HCT116 (cell line): ENCODE results near the gene HEXA. TPM values are rescaled to one million over a fixed set of nuclear protein-coding genes. Genes with fewer than 3 reads are reported as not detected.
A peak's percentile ranks its signal among the peaks of the same experiment; 100 is the strongest.

Source experiments
- ATAC-seq: fragments of 200-7000 bp; cut with Tn5 transposase; 2 replicates; pipeline ENCODE4 v1.9.1; 2020; ENCODE audit warnings: mild to moderate bottlenecking, moderate library complexity
- BruUV-seq: library from RNA; stranded (reverse); fragments of 400-500 nt; replicated peaks from 2 replicates; lab custom pipeline; 2021; lab: Mats Ljungman, UMichigan
- CTCF ChIA-PET: fragments of 300-600 bp; sonication (Branson Sonifier 250); formaldehyde crosslinking; loops from one replicate; lab custom pipeline; 2021; ENCODE audit warnings: antibody characterized with exemption; lab: Charles Lee
- POLR2A ChIA-PET: fragments of 300-600, 350-600 bp; sonication (Branson Sonifier 250); formaldehyde crosslinking; loops from one replicate; lab custom pipeline; 2021; ENCODE audit warnings: antibody characterized with exemption; lab: Charles Lee
- RAD21 ChIA-PET, 2 experiments: fragments of 300-600 bp; sonication (Branson Sonifier 250); formaldehyde crosslinking; loops; one replicate each; lab custom pipeline; 2023; ENCODE audit warnings: low total read pairs in 2 of 2; ENCODE audit not compliant: uncharacterized antibody in 2 of 2, unreplicated experiment in 2 of 2, low non-redundant PET in 1 of 2; lab: Charles Lee
- DNase-seq: peaks from one replicate; pipeline ENCODE4 v3.0.0-alpha.2; 2010; ENCODE audit warnings: low read depth, low spot score
- H2AFZ ChIP-seq: fragments of 200-600 bp; shearing (Covaris generic), sonication (generic); 2 replicates; pipeline ENCODE4 v1.6.1; 2017; ENCODE audit warnings: low read depth, mixed run types, mixed read lengths, antibody characterized with exemption, low read length; ENCODE audit not compliant: poor library complexity, severe bottlenecking
- H3K27ac ChIP-seq: 2 replicates; pipeline ENCODE4 v1.5.1; 2012; ENCODE audit warnings: low read depth, low read length
- H3K27me3 ChIP-seq: fragments of 200-600 bp; sonication (generic); 2 replicates; pipeline ENCODE4 v1.6.1; 2016; ENCODE audit warnings: mixed run types, low read length, mixed read lengths; ENCODE audit not compliant: insufficient read depth
- H3K36me3 ChIP-seq, 2 experiments: fragments of 200-500 bp in 1 of 2; fragments of 200-600 bp in 1 of 2; sonication (Bioruptor generic) in 1 of 2; sonication (generic) in 1 of 2; 2 replicates each; pipeline versions ENCODE4 v1.5.1 to v1.6.1; 2014 to 2016; ENCODE audit warnings: low read length in 2 of 2, inconsistent platforms in 1 of 2, mixed read lengths in 1 of 2, mixed run types in 1 of 2; ENCODE audit not compliant: insufficient read depth in 2 of 2, control insufficient read depth in 1 of 2
- H3K4me1 ChIP-seq, 2 experiments: fragments of 200-600 bp in 1 of 2; sonication (generic) in 1 of 2; 2 replicates each; pipeline versions ENCODE4 v1.5.1 to v1.6.1; 2012 to 2017; ENCODE audit warnings: low read length in 2 of 2, inconsistent platforms in 1 of 2, mild to moderate bottlenecking in 1 of 2, mixed read lengths in 1 of 2, mixed run types in 1 of 2, moderate library complexity in 1 of 2; ENCODE audit not compliant: insufficient read depth in 2 of 2, control insufficient read depth in 1 of 2
- H3K4me2 ChIP-seq: fragments of 200-600 bp; sonication (generic); 2 replicates; pipeline ENCODE4 v1.6.1; 2017; ENCODE audit warnings: mixed run types, low read length, mixed read lengths
- H3K4me3 ChIP-seq, 2 experiments: fragments of 200-600 bp in 1 of 2; sonication (generic) in 1 of 2; replicated peaks in 1 of 2; 2 replicates each; pipeline ENCODE4 v1.5.1; 2011 to 2016; ENCODE audit warnings: low read length in 2 of 2, control low read depth in 1 of 2, low read depth in 1 of 2, mild to moderate bottlenecking in 1 of 2, mixed read lengths in 1 of 2, mixed run types in 1 of 2
- H3K79me2 ChIP-seq: fragments of 200-600 bp; sonication (generic); 2 replicates; pipeline ENCODE4 v1.6.1; 2017; ENCODE audit warnings: mild to moderate bottlenecking, mixed run types, low read length, moderate library complexity, mixed read lengths; ENCODE audit not compliant: insufficient read depth
- H3K9ac ChIP-seq: fragments of 200-600 bp; sonication (generic); 2 replicates; pipeline ENCODE4 v1.6.1; 2016; ENCODE audit warnings: low read length, mixed read lengths
- H3K9me2 ChIP-seq: fragments of 200-600 bp; sonication (generic), shearing (Covaris generic); 2 replicates; pipeline ENCODE4 v1.6.1; 2017; ENCODE audit warnings: mixed run types, mild to moderate bottlenecking, moderate library complexity; ENCODE audit not compliant: insufficient read depth
- H3K9me3 ChIP-seq, 2 experiments: fragments of 200-500 bp in 1 of 2; fragments of 200-600 bp in 1 of 2; sonication (Bioruptor generic) in 1 of 2; sonication (generic) in 1 of 2; 2 replicates each; pipeline ENCODE4 v1.6.1; 2014 to 2017; ENCODE audit warnings: low read length in 2 of 2, mixed read lengths in 2 of 2, inconsistent platforms in 1 of 2, low read depth in 1 of 2, mild to moderate bottlenecking in 1 of 2, mixed run types in 1 of 2, moderate library complexity in 1 of 2; ENCODE audit not compliant: control insufficient read depth in 1 of 2, insufficient read depth in 1 of 2
- H4K20me1 ChIP-seq: fragments of 200-600 bp; sonication (generic), shearing (Covaris generic); 2 replicates; pipeline ENCODE4 v1.6.1; 2017; ENCODE audit warnings: mixed run types, mild to moderate bottlenecking, moderate library complexity; ENCODE audit not compliant: insufficient read depth
- CTCF ChIP-seq, 3 experiments: fragments of 200-600 bp in 1 of 3; sonication (generic) in 1 of 3; IDR thresholded peaks in 2 of 3; conservative IDR thresholded peaks in 1 of 3; 2 replicates each; pipeline ENCODE4 v1.5.1; 2012 to 2017; ENCODE audit warnings: low read depth in 2 of 3, low read length in 2 of 3, antibody characterized with exemption in 1 of 3, borderline replicate concordance in 1 of 3, control low read depth in 1 of 3, mild to moderate bottlenecking in 1 of 3, mixed read lengths in 1 of 3, mixed run types in 1 of 3, moderate library complexity in 1 of 3; ENCODE audit not compliant: insufficient read depth in 1 of 3
- EZH2phosphoT487 ChIP-seq: fragments of 200-600 bp; IDR thresholded peaks from 2 replicates; pipeline ENCODE4 v1.6.1; 2018; ENCODE audit warnings: antibody characterized with exemption, borderline replicate concordance
- MAX ChIP-seq: IDR thresholded peaks from 2 replicates; pipeline ENCODE4 v1.6.1; 2012
- POLR2A ChIP-seq: IDR thresholded peaks from 2 replicates; pipeline ENCODE4 v1.7.0; 2011; ENCODE audit warnings: borderline replicate concordance; ENCODE audit not compliant: insufficient read depth, insufficient read length; ENCODE audit errors: extremely low read depth
- RAD21 ChIP-seq: IDR thresholded peaks from 2 replicates; pipeline ENCODE4 v1.6.1; 2012; ENCODE audit warnings: low read depth, mild to moderate bottlenecking
- ZNF274 ChIP-seq: fragments of 200-500 bp; sonication (Bioruptor generic); IDR thresholded peaks from 2 replicates; pipeline ENCODE4 v1.6.1; 2014; ENCODE audit warnings: mild to moderate bottlenecking, low read depth, low read length, inconsistent platforms
- intact Hi-C: fragments of 100-400 bp; cut with micrococcal nuclease; formaldehyde crosslinking; loops from 2 replicates; pipeline ENCODE4 v1.10.0; 2022
- total RNA-seq: library from RNA; stranded (reverse); gene quantifications from one replicate; pipeline ENCODE4 v1.2.1, GENCODE V29; 2021; ENCODE audit not compliant: unreplicated experiment

The HEXA gene
- total RNA-seq, 1 experiment from 2014 or later, result 57.1 TPM

- Histone ChIP-seq H4K20me1 (no peaks in the 10 kb centered on the region), H3K27ac (no peak overlapping the region), H3K9me2 (no peaks in the 10 kb centered on the region), H2AFZ (no peak overlapping the region), H3K4me2 (no peak overlapping the region), H3K4me1 (peaks cover 0 to 3% of the 10 kb centered on the region in 2 experiments; a peak in 1 of 4 replicates), H3K9ac (no peak overlapping the region), H3K36me3 (peaks cover 3 to 6% of the 10 kb centered on the region in 2 experiments; a peak in 3 of 4 replicates), H3K4me3 (no peak overlapping the region), H3K9me3 (no peaks in the 10 kb centered on the region), H3K27me3 (no peaks in the 10 kb centered on the region), H3K79me2 (no peaks in the 10 kb centered on the region)
- ChIA-PET CTCF (no interaction called here), RAD21 (no interaction called here), POLR2A (no interaction called here)
- DNase-seq, result peak; percentile 7
- no peak for TF ChIP-seq POLR2A
- TF ChIP-seq RAD21, result peak; percentile 59
- TF ChIP-seq ZNF274, result no peak
- TF ChIP-seq MAX, result no peak
- TF ChIP-seq CTCF (IDR thresholded peaks at IDR 0.05 in 2 of 3, conservative IDR thresholded peaks at IDR 0.05 in 1 of 3; ENCODE audit: borderline replicate concordance in 1 of 3, insufficient read depth in 1 of 3, low read depth in 2 of 3, low read length in 2 of 3), result peak; percentile 38 to 63 (median 54); a peak in 5 of 6 replicates
- intact Hi-C loops, result loop anchor here (5.0 kb wide), 1 partner anchor 255 kb away; no protein-coding TSS in a partner anchor
- BruUV-seq, result no TSS peak
- peak; percentile 81 for ATAC-seq
Measured at GRCh38 chr15:72342385-72342784, 33.4 kb downstream of the HEXA start.

- no peaks in the 10 kb centered on the region for H3K9me2 ChIP-seq
- intact Hi-C loops, result loop anchor here (5.0 kb wide), 1 partner anchor 256 kb away; no protein-coding TSS in a partner anchor
- H3K36me3 ChIP-seq, result peaks cover 3 to 5% of the 10 kb centered on the region in 2 experiments; a peak in 3 of 4 replicates
- no peak overlapping the region for H2AFZ ChIP-seq
- BruUV-seq, result no TSS peak
- peaks cover 0 to 3% of the 10 kb centered on the region in 2 experiments; a peak in 1 of 4 replicates for H3K4me1 ChIP-seq
- TF ChIP-seq EZH2phosphoT487 (no peak), CTCF (IDR thresholded peaks at IDR 0.05 in 2 of 3, conservative IDR thresholded peaks at IDR 0.05 in 1 of 3; ENCODE audit: borderline replicate concordance in 1 of 3, insufficient read depth in 1 of 3, low read depth in 2 of 3, low read length in 2 of 3) (peak; percentile 5 to 44 (median 38); a peak in 4 of 6 replicates), RAD21 (peak; percentile 22; the same call in 1 of the 2 replicates)
- TF ChIP-seq, all 23 proteins: peak for 2
- Histone ChIP-seq H3K9ac (no peak overlapping the region), H3K9me3 (no peaks in the 10 kb centered on the region), H3K27me3 (no peaks in the 10 kb centered on the region), H4K20me1 (no peaks in the 10 kb centered on the region), H3K27ac (no peak overlapping the region), H3K4me3 (no peak overlapping the region), H3K4me2 (no peak overlapping the region), H3K79me2 (no peaks in the 10 kb centered on the region)
- ChIA-PET RAD21 (interaction anchor here in 1 of 2 experiments (0.6 kb wide), 1 partner anchor 11 kb away, joined by 3 read pairs; no protein-coding TSS in a partner anchor), CTCF (interaction anchor here (0.7 kb wide), 1 partner anchor 256 kb away, joined by 7 read pairs; no protein-coding TSS in a partner anchor), POLR2A (no interaction called here)
- ATAC-seq (peak; percentile 75), DNase-seq (peak; percentile 7)
Measured at GRCh38 chr15:72341361-72341760, 34.5 kb downstream of the HEXA start.
